Measurements from ENCODE around the gene BCAS1.

BCAS1 gene

GRCh38 chr20:53964501-53965253 is 105.7 kb downstream of the BCAS1 start:
- peaks cover 2% of the 10 kb centered on the region for H3K27me3 ChIP-seq (ENCODE audit: insufficient read depth, poor library complexity, severe bottlenecking)
- H3K4me3 ChIP-seq (replicated peaks; ENCODE audit: insufficient read depth, low read length): no peak overlapping the region
- H3K27ac ChIP-seq (replicated peaks): no peak overlapping the region
- TF ChIP-seq REST (IDR thresholded peaks at IDR 0.05; ENCODE audit: insufficient replicate concordance, low read depth) (no peak), SPI1 (IDR thresholded peaks at IDR 0.05; ENCODE audit: borderline replicate concordance, low read depth) (no peak), POLR2AphosphoS5 (IDR thresholded peaks at IDR 0.05; ENCODE audit: low read depth) (no peak), GABPA (IDR thresholded peaks at IDR 0.05; ENCODE audit: low read depth) (no peak), CTCF (IDR thresholded peaks at IDR 0.05; ENCODE audit: insufficient read depth, low read length) (no peak)
- no peak for DNase-seq (ENCODE audit: low read depth in 1 of 2, low spot score in 1 of 2)

- DNase-seq (ENCODE audit: low read depth in 1 of 2, low spot score in 1 of 2): no peak
- TF ChIP-seq POLR2AphosphoS5 (IDR thresholded peaks at IDR 0.05; ENCODE audit: low read depth): no peak
- no peak for TF ChIP-seq REST (IDR thresholded peaks at IDR 0.05; ENCODE audit: insufficient replicate concordance, low read depth)
- no peak for TF ChIP-seq GABPA (IDR thresholded peaks at IDR 0.05; ENCODE audit: low read depth)
- no peak for TF ChIP-seq CTCF (IDR thresholded peaks at IDR 0.05; ENCODE audit: insufficient read depth, low read length)
- TF ChIP-seq SPI1 (IDR thresholded peaks at IDR 0.05; ENCODE audit: borderline replicate concordance, low read depth): no peak
- no peak overlapping the region for H3K4me3 ChIP-seq (replicated peaks; ENCODE audit: insufficient read depth, low read length)
- no peak overlapping the region for H3K27ac ChIP-seq (replicated peaks)
- peaks cover 2% of the 10 kb centered on the region for H3K27me3 ChIP-seq (ENCODE audit: insufficient read depth, poor library complexity, severe bottlenecking)
These were observed 106.3 kb downstream of the BCAS1 start for GRCh38 chr20:53964067-53964466.

- no peak overlapping the region for H3K27ac ChIP-seq (replicated peaks)
- H3K4me3 ChIP-seq (replicated peaks; ENCODE audit: insufficient read depth, low read length): no peak overlapping the region
- TF ChIP-seq SPI1 (IDR thresholded peaks at IDR 0.05; ENCODE audit: borderline replicate concordance, low read depth) (no peak), POLR2AphosphoS5 (IDR thresholded peaks at IDR 0.05; ENCODE audit: low read depth) (no peak), REST (IDR thresholded peaks at IDR 0.05; ENCODE audit: insufficient replicate concordance, low read depth) (no peak), GABPA (IDR thresholded peaks at IDR 0.05; ENCODE audit: low read depth) (no peak)
- no peak for DNase-seq (ENCODE audit: low read depth in 1 of 2, low spot score in 1 of 2)
- H3K27me3 ChIP-seq (ENCODE audit: insufficient read depth, poor library complexity, severe bottlenecking): peaks cover 2% of the 10 kb centered on the region
These were observed 106.8 kb downstream of the BCAS1 start for GRCh38 chr20:53963635-53964034.
